ENCODE results near the gene CREB1. TPM values are rescaled to one million over a fixed set of nuclear protein-coding genes. Genes with fewer than 3 reads are reported as not detected.

CREB1 gene
- total RNA-seq, 1 experiment from 2014 or later = 43.5 TPM

- DNase-seq (no peak), ATAC-seq (no peak)
- Histone ChIP-seq H3K27me3 (ENCODE audit: low read length) (no peaks in the 10 kb centered on the region), H3F3A (ENCODE audit: low read length, unreplicated experiment) (peaks cover 14% of the 10 kb centered on the region), H3K9me2 (replicated peaks; ENCODE audit: low read length) (no peaks in the 10 kb centered on the region), H3K36me3 (ENCODE audit: low read depth, low read length) (no peaks in the 10 kb centered on the region), H4K20me1 (ENCODE audit: low read length) (no peaks in the 10 kb centered on the region), H3K79me2 (ENCODE audit: low read length) (peaks cover 1% of the 10 kb centered on the region; the same call in 1 of the 2 replicates), H3K4me3 (ENCODE audit: low read length) (no peak overlapping the region), H3K9me3 (ENCODE audit: low read length) (no peaks in the 10 kb centered on the region), H3K4me2 (ENCODE audit: low read length) (no peak overlapping the region), H2AFZ (ENCODE audit: low read length) (no peak overlapping the region), H3K4me1 (ENCODE audit: insufficient read depth, low read length) (peaks cover 29% of the 10 kb centered on the region), H3K9ac (ENCODE audit: low read length) (no peak overlapping the region), H3K27ac (ENCODE audit: low read length) (no peak overlapping the region)
- intact Hi-C loops (cut with micrococcal nuclease) = loop anchor here (5.0 to 10.0 kb wide), 3 partner anchors 408 to 825 kb away; no protein-coding TSS in a partner anchor
- TF ChIP-seq EZH2phosphoT487 (IDR thresholded peaks at IDR 0.05; ENCODE audit: borderline replicate concordance, low read length) = no peak
- TF ChIP-seq EZH2 (IDR thresholded peaks at IDR 0.05; ENCODE audit: low read length, unreplicated experiment) = no peak
- TF ChIP-seq CTCF (conservative IDR thresholded peaks at IDR 0.05; ENCODE audit: low read depth, low read length) = no peak
- ChIA-PET POLR2A (ENCODE audit: unreplicated experiment) (no interaction called here), CTCF (no interaction called here)
- BruUV-seq (replicated peaks) = no TSS peak
Measured at GRCh38 chr2:207629553-207629952, 99.8 kb downstream of the CREB1 start.

- Histone ChIP-seq H3K36me3 (ENCODE audit: low read depth, low read length) (no peaks in the 10 kb centered on the region), H3K9me3 (ENCODE audit: low read length) (no peaks in the 10 kb centered on the region), H3K27ac (ENCODE audit: low read length) (no peak overlapping the region), H3F3A (ENCODE audit: low read length, unreplicated experiment) (peaks cover 14% of the 10 kb centered on the region), H3K9me2 (replicated peaks; ENCODE audit: low read length) (no peaks in the 10 kb centered on the region), H3K9ac (ENCODE audit: low read length) (no peak overlapping the region), H3K4me2 (ENCODE audit: low read length) (no peak overlapping the region), H3K27me3 (ENCODE audit: low read length) (no peaks in the 10 kb centered on the region), H2AFZ (ENCODE audit: low read length) (no peak overlapping the region), H3K79me2 (ENCODE audit: low read length) (no peaks in the 10 kb centered on the region), H4K20me1 (ENCODE audit: low read length) (no peaks in the 10 kb centered on the region), H3K4me3 (ENCODE audit: low read length) (no peak overlapping the region), H3K4me1 (ENCODE audit: insufficient read depth, low read length) (peaks cover 30% of the 10 kb centered on the region)
- no TSS peak for BruUV-seq (replicated peaks)
- TF ChIP-seq EZH2phosphoT487 (IDR thresholded peaks at IDR 0.05; ENCODE audit: borderline replicate concordance, low read length) (no peak), EZH2 (IDR thresholded peaks at IDR 0.05; ENCODE audit: low read length, unreplicated experiment) (no peak), CTCF (conservative IDR thresholded peaks at IDR 0.05; ENCODE audit: low read depth, low read length) (no peak)
- no peak for DNase-seq
- no peak for ATAC-seq
- POLR2A ChIA-PET (ENCODE audit: unreplicated experiment) = interaction anchor here (0.6 kb wide), 2 partner anchors 18 to 134 kb away, joined by 3 to 7 read pairs; no protein-coding TSS in a partner anchor
- CTCF ChIA-PET = interaction anchor here (0.6 kb wide), 2 partner anchors 14 to 63 kb away, joined by 3 to 4 read pairs; no protein-coding TSS in a partner anchor
- intact Hi-C loops (cut with micrococcal nuclease) = no loop called here
Measured at GRCh38 chr2:207630491-207630890, 100.7 kb downstream of the CREB1 start.

Measured in PC-3 (cell line).